ENCODE measurements around the gene CADM1. TPM values are rescaled to one million over a fixed set of nuclear protein-coding genes. Genes with fewer than 3 reads are reported as not detected.

Gene CADM1
- total RNA-seq, 4 donors from 2014 or later, result 1.2 to 2.5 (median 2.2) TPM

DNA sequence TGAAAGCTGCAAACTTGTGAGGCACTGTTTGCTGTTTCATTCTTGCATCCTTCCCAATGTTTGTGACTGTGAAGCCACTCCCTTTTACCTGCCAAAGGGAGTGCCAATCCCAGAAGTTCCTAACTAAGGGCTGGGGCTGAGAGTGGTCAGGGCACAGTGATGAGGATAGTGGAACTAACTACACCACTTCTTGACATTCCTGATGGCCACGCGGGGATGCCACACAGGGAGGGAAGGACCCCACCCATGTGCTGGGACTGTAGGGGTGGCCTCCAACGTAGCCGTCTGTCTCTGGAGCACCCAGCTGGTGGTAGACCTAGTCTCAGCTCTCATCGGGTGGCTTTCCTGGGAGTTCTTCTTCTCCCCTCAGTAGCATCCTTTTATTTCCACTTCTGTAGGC is 335.5 kb downstream of the CADM1 start:
- intact Hi-C loops (cut with DNase I; ENCODE audit: low total_unique reads), result loop anchor here (10.0 kb wide), 1 partner anchor 126 kb away; no protein-coding TSS in a partner anchor

DNA sequence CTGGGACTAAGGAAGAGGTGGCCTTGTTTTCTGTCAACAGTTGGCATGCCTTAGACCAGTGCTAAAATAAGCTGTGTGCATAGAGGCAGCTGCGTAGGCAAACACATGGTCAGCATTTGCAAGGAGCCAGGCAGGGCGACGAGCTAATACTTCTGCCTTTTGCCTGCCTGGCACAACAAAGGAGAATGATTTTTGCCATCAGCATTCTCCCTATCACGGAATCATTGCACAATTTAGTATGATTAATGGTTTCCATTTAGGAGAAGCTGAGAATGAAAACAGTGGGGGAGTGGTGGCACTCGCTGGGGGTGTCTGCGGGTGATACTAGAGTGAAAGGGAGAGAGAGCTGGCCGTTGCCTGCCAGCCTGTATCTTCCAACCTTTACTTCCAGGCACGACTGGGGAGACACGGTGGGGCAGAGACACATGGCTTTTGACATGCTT is 336.0 kb downstream of the CADM1 start:
- in situ Hi-C loops (cut with MboI; ENCODE audit: low sequenced_read_pairs in 4 of 4), result no loop called here
- intact Hi-C loops (cut with DNase I; ENCODE audit: low total_unique reads), result loop anchor here (10.0 kb wide), 1 partner anchor 127 kb away; no protein-coding TSS in a partner anchor
- no peaks in the 10 kb centered on the region for H3K9me3 ChIP-seq
- H3K4me1 ChIP-seq, result peaks cover 25 to 31% of the 10 kb centered on the region in 2 donors
- peak overlapping the region; percentile 2 to 25 (median 18) for H3K4me3 ChIP-seq
- peak; percentile 67 for DNase-seq
- TF ChIP-seq CTCF (IDR thresholded peaks at IDR 0.05 in 4 of 5, conservative IDR thresholded peaks at IDR 0.05 in 1 of 5), result no peak
- TF ChIP-seq POLR2A (IDR thresholded peaks at IDR 0.05), result no peak
- H3K36me3 ChIP-seq, result no peaks in the 10 kb centered on the region
- no peaks in the 10 kb centered on the region for H3K27me3 ChIP-seq
- peak overlapping the region; percentile 72 to 87 (median 76) for H3K27ac ChIP-seq
- ATAC-seq, result peak; percentile 95 to 97

More for the DNA sequence above, 335.5 kb downstream of the CADM1 start:
- DNase-seq (no peak), ATAC-seq (peak in 1 of 2 donors; percentile 16)
- Histone ChIP-seq H3K36me3 (no peaks in the 10 kb centered on the region), H3K4me3 (peak overlapping the region in 1 of 4 donors; percentile 2), H3K27me3 (no peaks in the 10 kb centered on the region), H3K27ac (peak overlapping the region; percentile 72 to 87 (median 76)), H3K4me1 (peaks cover 25 to 31% of the 10 kb centered on the region in 2 donors), H3K9me3 (no peaks in the 10 kb centered on the region)
- TF ChIP-seq POLR2A (IDR thresholded peaks at IDR 0.05), result no peak
- TF ChIP-seq CTCF (IDR thresholded peaks at IDR 0.05 in 4 of 5, conservative IDR thresholded peaks at IDR 0.05 in 1 of 5), result no peak
- in situ Hi-C loops (cut with MboI; ENCODE audit: low sequenced_read_pairs in 4 of 4), result no loop called here

DNA sequence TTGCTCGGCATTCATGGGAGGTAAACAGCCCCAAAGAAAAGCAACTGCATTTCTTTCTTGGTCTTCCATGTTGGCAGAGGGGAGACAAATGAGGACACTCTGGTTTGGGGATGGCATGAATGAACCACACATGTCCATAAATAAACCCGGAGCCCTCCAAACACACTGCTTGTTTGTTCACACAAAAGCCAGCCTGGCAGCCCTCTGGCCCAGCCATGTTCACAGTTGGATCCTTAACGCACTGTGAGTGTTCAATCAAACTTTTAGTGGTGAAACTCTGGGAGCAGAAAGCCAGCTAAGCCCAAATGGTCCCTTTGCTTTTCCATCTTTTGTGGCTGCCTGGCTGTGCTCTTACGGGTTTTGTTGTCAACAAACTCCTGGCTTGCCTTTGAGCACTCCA is 336.8 kb downstream of the CADM1 start:
- Histone ChIP-seq H3K4me1 (peaks cover 25 to 31% of the 10 kb centered on the region in 2 donors), H3K27me3 (no peaks in the 10 kb centered on the region), H3K36me3 (no peaks in the 10 kb centered on the region), H3K27ac (peak overlapping the region; percentile 72 to 87 (median 76)), H3K4me3 (no peak overlapping the region), H3K9me3 (no peaks in the 10 kb centered on the region)
- no peak for DNase-seq
- TF ChIP-seq CTCF (IDR thresholded peaks at IDR 0.05 in 4 of 5, conservative IDR thresholded peaks at IDR 0.05 in 1 of 5) (no peak), POLR2A (IDR thresholded peaks at IDR 0.05) (no peak)
- in situ Hi-C loops (cut with MboI; ENCODE audit: low sequenced_read_pairs in 4 of 4) (no loop called here), intact Hi-C loops (cut with DNase I; ENCODE audit: low total_unique reads) (loop anchor here (10.0 kb wide), 1 partner anchor 127 kb away; no protein-coding TSS in a partner anchor)
- ATAC-seq, result no peak

DNA sequence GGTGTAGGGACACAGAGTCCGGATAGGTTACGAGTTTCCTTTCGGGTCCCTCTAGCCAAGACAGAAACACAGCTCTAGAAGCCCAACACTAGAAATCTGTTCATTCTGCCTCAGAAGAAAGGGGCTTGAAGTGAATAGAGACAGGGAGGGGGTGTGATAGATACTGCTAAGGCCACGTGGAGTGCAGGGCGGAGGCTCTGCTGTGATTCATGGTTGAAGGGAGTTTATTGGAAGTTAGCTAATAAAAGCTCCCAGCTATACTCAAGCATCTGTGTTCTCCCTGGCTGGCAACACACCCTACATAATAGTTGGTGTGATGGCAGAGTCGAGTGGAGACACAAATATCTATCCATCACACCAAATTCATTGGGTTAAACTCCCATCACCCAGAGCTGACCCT is 337.4 kb downstream of the CADM1 start:
- in situ Hi-C loops (cut with MboI; ENCODE audit: low sequenced_read_pairs in 4 of 4), result no loop called here
- TF ChIP-seq POLR2A (IDR thresholded peaks at IDR 0.05) (no peak), CTCF (IDR thresholded peaks at IDR 0.05 in 4 of 5, conservative IDR thresholded peaks at IDR 0.05 in 1 of 5) (no peak)
- Histone ChIP-seq H3K9me3 (no peaks in the 10 kb centered on the region), H3K27me3 (no peaks in the 10 kb centered on the region), H3K4me1 (peaks cover 25 to 31% of the 10 kb centered on the region in 2 donors), H3K27ac (peak overlapping the region in 1 of 4 donors; percentile 73), H3K36me3 (no peaks in the 10 kb centered on the region), H3K4me3 (no peak overlapping the region)
- intact Hi-C loops (cut with DNase I; ENCODE audit: low total_unique reads), result loop anchor here (10.0 kb wide), 1 partner anchor 128 kb away; no protein-coding TSS in a partner anchor
- ATAC-seq (no peak), DNase-seq (no peak)

Data from gastrocnemius medialis (tissue), 4 donors.